HL-60/S4 (cell line): ENCODE results near the gene IRGC.

Source experiments
- in situ Hi-C: fragments of 300-500 bp; cut with MboI; formaldehyde crosslinking; loops from 2 replicates; pipeline ENCODE4 v1.14.3; 2022; ENCODE audit warnings: low sequenced_read_pairs

IRGC gene

GRCh38 chr19:43721469-43722048 is 5.7 kb downstream of the IRGC start:
- in situ Hi-C loops, result no loop called here

- in situ Hi-C loops, result no loop called here
These were observed 7.7 kb downstream of the IRGC start for GRCh38 chr19:43723588-43723987.

GRCh38 chr19:43724896-43725295 is 9.0 kb downstream of the IRGC start:
- in situ Hi-C loops, result no loop called here

GRCh38 chr19:43725468-43725867 is 9.6 kb downstream of the IRGC start:
- in situ Hi-C loops, result no loop called here

GRCh38 chr19:43726736-43727592 is 11.1 kb downstream of the IRGC start:
- in situ Hi-C loops, result no loop called here

- in situ Hi-C loops, result no loop called here
These were observed 11.6 kb downstream of the IRGC start for GRCh38 chr19:43727593-43727853.

GRCh38 chr19:43729919-43730318 is 14.0 kb downstream of the IRGC start:
- in situ Hi-C loops, result no loop called here

GRCh38 chr19:43731346-43731745 is 15.5 kb downstream of the IRGC start:
- in situ Hi-C loops, result no loop called here

GRCh38 chr19:43731846-43732245 is 16.0 kb downstream of the IRGC start:
- in situ Hi-C loops, result no loop called here

GRCh38 chr19:43735013-43735412 is 19.1 kb downstream of the IRGC start:
- in situ Hi-C loops, result no loop called here

GRCh38 chr19:43735957-43736356 is 20.1 kb downstream of the IRGC start:
- in situ Hi-C loops, result no loop called here

GRCh38 chr19:43738780-43739211 is 22.9 kb downstream of the IRGC start:
- in situ Hi-C loops, result no loop called here

GRCh38 chr19:43739439-43740235 is 23.8 kb downstream of the IRGC start:
- in situ Hi-C loops, result no loop called here

GRCh38 chr19:43741075-43741825 is 25.4 kb downstream of the IRGC start:
- in situ Hi-C loops, result no loop called here

- in situ Hi-C loops, result no loop called here
These were observed 27.2 kb downstream of the IRGC start for GRCh38 chr19:43743059-43743458.

GRCh38 chr19:43747557-43748204 is 31.8 kb downstream of the IRGC start:
- in situ Hi-C loops, result loop anchor here (5.0 kb wide), 1 partner anchor 40 kb away; no protein-coding TSS in a partner anchor

GRCh38 chr19:43748205-43748594 is 32.3 kb downstream of the IRGC start:
- in situ Hi-C loops, result loop anchor here (5.0 kb wide), 1 partner anchor 39 kb away; no protein-coding TSS in a partner anchor

GRCh38 chr19:43748685-43749084 is 32.8 kb downstream of the IRGC start:
- in situ Hi-C loops, result loop anchor here (5.0 kb wide), 1 partner anchor 39 kb away; no protein-coding TSS in a partner anchor

GRCh38 chr19:43749152-43749551 is 33.3 kb downstream of the IRGC start:
- in situ Hi-C loops, result loop anchor here (5.0 kb wide), 1 partner anchor 38 kb away; no protein-coding TSS in a partner anchor

GRCh38 chr19:43749898-43750297 is 34.0 kb downstream of the IRGC start:
- in situ Hi-C loops, result loop anchor here (5.0 kb wide), 1 partner anchor 37 kb away; no protein-coding TSS in a partner anchor
